Central memory CD4-positive, alpha-beta T cell (primary cell): Measurements from ENCODE around the gene AASS.
A peak's percentile ranks its signal among the peaks of the same experiment; 100 is the strongest.
"Not testable (repeated sequence)": the region's sequence is repeated elsewhere in the genome, so short reads cannot be mapped to it uniquely, and the experiment has no call there.

ENCODE experiments used
- DNase-seq: peaks from one replicate; pipeline ENCODE4 v3.0.0; 2022
- total RNA-seq, 3 experiments: gene quantifications; one replicate each; lab custom pipeline; 2026; lab: John Stamatoyannopoulos, UW

Gene AASS
- total RNA-seq, result 2.9 to 15.6 (median 14.7) reads per million in 3 experiments

DNA sequence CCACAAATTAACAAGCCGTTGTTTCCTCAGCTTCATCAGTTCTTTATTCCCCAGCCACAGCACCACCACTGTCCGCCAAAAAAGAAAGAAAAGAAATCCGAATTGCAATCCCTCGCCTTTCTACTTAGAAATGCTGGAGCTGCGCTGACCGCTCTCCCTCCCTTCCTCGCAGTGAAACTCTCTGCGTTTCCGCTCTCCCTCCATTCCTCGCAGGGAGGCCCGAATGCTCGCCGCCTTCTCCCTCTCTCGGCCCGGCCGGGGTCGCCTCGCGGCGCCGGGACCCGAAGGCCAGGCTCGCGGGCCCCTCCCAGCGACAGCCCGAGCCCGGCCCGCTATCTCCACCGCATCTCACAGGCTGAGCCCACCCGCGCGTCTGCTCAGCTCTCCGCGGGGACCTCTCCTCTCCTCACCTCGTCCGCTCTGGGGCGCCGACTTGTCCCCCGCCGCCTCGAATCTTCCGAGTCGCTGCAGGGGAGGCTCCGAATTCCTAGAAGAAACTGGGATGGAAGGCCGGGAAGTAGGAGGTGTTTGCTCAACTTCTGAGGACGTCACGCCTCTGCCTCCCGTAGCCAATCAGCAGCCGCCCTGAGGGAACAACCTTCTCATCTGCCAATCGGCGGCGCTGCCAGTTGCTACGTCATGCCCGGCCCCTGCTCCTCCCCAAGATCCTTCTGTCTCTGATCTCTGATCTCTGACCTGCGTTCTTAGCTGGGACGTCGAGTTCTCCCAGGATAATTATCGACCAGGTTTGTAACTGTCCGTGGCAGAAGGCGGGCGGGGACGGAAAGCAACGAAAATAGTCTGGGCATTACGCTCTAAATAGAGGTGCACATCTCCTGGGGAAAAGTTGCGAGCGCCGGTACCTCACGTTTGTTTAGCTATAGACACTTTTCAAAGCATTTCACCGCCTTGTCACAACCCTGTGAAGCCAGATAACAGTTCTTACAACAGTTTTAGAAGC, at the start of gene AASS:
Gene AASS, minus strand, starts transcription at position 499 of the 961 bp plus-strand sequence. CDS start 10,523 bp downstream, outside the sequence.
- DNase-seq, result peak; percentile 70

DNA sequence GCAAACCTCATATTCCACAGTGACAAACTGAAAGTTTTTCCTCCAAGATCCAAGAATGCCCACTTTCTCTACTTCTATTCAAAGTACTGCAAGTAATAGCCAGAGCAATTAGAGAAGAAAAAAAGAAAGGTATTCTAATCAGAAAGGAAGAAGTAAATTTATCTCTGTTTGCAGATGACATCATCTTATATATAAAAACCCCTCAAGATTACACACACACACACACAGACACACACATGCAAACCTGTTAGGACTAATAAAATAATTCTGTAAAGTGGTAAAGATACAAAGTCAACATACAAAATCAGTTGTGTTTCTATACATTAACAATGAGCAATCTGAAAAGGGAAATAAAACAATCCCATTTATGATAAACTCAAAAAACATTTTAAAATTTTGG, 44.7 kb upstream of the AASS start:
- DNase-seq, result no peak

GRCh38 chr7:122183106-122183505, 39.1 kb upstream of the AASS start:
- no peak for DNase-seq

DNA sequence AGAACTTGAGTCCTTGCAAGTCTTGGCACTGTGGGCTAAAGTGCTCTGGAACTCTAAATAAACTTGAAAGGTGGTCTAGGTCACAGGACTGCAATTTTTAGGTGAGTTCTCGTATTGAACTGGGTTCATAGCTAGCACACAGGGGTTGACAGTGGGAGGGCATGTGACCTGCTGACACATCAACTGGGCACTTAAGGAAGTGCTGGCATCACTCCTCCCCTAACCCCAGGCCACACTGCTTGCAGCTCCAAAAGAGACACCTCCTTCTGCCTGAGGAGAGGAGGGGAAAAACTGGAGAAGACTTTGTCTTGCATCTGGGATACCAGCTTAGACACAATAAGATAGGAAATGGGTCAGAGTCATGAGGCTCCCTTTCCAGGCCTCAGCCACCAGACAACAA, 38.0 kb upstream of the AASS start:
- DNase-seq, result no peak

DNA sequence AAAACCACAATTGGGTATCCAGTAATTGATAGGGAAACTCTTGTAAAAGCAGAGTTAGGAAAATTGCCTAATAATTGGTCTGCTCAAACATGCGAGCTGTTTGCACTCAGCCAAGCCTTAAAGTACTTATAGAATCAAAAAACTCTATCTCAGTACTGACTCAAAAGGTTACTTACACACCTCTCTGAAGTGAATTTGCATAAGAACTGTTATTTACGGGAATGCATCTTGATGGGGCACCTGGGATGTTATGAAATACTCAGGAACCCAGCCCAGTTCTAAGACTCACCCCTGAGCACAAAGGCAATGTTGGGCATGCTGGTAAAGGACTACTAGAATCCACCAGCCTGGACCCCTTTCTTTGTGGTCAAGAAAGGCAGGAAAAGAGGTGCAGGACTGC, 28.1 kb upstream of the AASS start:
- DNase-seq, result not testable (repeated sequence)

GRCh38 chr7:122166740-122167139, 22.7 kb upstream of the AASS start:
- DNase-seq, result no peak

DNA sequence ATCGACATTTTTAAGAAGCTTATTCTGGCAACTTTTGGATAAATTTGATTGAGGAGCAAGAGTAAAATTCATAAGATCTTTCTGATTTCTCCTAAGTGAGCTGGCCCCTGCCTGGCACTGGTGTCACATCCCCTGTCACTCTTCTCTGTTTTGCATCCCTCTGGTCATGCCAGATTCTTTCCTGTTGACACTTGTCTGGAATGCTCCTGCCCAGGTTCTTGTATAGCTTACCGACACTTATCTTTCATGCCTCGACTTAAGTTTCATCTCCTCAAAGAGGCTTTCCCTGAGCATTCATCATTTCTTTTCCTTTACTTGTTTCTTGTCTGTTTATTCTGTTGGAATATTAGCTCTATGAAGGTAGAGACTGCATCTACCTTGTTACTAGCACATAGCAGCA, 22.2 kb upstream of the AASS start:
- no peak for DNase-seq

DNA sequence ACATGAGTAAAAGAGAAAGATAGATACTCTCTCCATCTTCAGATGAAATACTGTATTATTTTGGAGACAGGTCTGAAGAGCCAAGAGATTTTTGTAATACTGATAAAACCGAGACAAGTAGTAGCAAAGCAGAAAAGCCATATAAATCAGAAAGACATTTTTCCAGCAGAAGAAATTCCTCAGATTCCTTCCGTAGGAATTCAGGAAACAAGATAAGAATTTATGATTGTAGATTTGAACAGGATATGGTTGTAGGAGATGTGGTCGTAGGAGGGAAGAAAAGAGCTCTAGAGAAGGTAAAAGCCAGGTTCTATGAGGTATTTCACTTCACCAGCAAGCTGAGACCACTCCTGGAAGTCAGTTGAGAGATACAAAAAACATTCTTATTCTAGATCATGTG, 17.6 kb upstream of the AASS start:
- DNase-seq, result no peak

DNA sequence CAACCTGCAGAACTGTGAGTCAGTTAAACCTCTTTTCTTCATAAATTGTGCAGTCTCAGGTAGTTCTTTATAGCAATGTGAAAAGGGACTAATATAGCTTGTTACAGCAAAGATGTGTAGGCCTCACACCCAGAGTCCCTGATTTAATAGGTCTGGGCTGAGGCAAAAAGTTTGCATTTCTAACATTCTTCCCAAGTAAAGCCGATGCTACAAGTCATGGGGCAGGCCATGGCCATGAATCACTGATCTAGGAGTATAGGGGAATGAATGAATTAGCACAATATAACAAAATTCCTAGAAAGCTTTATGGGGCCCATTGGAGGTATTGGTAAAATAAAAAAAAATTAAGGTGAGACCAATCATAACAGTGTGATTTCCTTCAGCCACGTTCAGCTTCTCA, 11.5 kb upstream of the AASS start:
- no peak for DNase-seq

- DNase-seq, result no peak
These were observed 4.8 kb upstream of the AASS start for GRCh38 chr7:122148878-122149277.

GRCh38 chr7:122148081-122148480, 4.0 kb upstream of the AASS start:
- DNase-seq, result no peak

GRCh38 chr7:122145937-122146645, 2.0 kb upstream of the AASS start:
- no peak for DNase-seq

DNA sequence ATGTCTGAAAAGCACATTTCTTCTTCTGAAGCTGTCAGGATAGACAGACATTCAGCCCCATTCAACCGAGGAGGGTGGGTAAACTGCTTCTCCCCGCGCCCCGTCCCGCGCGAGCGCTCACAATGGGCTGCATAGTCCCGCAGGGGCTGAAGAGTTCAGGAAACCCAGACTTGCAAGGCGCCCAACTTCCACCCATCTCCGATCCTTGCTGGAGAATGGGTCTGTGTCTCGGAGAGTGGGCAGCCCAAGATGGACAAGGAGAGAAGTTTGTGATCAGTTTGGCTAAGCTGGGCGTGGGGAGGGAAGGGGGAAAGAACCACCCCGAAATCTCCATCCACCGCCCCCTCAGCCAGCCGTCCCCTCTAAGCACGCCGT, 686 bp downstream of the AASS start:
- peak; percentile 3 for DNase-seq

DNA sequence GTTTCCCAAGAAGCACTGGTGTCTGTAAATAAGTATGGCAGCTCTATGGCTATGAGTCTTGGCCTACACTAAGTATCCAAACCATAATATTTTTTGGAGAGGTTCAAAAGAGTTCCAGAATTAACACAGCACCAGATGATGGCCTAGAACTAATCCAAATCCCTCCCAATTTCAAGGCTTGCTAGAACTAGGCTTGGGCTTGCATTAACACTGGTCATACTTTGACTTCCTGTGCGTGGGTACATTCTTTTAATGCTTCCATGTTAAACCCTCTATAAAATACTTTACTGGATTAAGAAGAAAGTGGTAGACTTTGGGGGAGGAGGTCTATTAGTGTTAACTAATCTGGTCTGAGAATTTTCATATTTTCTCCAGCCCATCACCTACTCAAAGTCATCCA, 3.1 kb downstream of the AASS start:
- DNase-seq, result no peak

DNA sequence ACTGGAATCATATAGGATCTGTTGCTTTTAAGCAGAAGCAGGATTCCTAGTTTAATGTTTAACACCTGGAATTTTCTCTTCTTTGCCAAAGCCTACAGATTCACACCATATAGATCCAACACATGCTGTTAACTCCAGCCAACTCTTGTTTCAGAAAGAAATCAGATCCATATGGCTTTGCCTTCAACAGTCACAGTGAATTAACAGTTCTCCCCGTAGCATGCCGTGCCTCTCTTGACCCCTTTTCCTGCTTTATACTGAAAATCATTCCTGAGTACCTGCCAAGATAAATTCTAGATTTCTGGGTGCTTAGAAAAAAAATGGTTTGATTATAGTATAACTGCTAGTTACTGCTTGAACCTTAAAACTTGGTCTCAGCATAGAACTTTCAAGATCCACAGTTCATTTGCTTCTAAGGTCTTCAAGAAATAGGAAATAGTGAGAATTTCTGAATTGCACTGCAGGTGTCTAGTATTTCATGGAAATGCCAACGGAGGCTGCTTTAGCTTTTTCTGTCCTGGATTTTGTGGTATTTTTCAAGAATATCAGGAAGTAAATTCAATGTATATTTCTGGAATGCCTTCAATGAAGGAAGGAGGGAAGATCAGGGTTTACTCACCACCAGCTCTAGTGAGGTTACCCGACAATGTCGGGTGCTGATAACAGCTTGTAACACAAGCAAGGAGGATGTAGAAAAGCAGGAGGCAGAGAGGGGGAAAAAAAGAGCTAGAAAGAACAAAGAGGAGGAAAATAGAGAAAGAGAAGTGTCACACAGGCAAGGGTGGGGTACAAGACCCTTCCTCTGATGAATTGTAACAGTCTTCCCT, 6.6 kb downstream of the AASS start:
- no peak for DNase-seq

- DNase-seq, result no peak
These were observed 7.3 kb downstream of the AASS start for GRCh38 chr7:122136639-122137245.

- DNase-seq, result no peak
These were observed 8.0 kb downstream of the AASS start for GRCh38 chr7:122136078-122136477.

- no peak for DNase-seq
These were observed 8.8 kb downstream of the AASS start for GRCh38 chr7:122135275-122135674.

GRCh38 chr7:122134793-122135192, 9.3 kb downstream of the AASS start:
- not testable (repeated sequence) for DNase-seq

DNA sequence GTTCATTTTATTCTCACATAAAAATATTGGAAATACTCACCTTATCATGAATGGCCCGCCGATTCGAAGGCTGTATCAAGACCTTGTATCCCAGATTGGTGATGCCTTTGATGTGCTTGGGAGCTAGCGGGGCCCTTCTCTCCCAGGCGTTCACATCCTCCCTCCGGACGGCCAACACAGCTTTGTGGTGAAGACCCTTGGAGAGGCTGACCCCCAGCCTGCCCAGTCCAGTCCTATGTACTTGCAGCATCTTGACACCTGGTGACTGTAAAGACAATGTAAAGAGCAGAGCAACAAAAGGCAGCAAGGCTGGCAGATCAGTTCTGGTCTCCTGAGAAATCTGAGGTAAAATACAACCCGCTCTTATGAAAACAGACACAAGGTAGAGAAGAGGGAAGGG, 10.6 kb downstream of the AASS start:
- no peak for DNase-seq

- no peak for DNase-seq
These were observed 11.7 kb downstream of the AASS start for GRCh38 chr7:122132341-122132740.

DNA sequence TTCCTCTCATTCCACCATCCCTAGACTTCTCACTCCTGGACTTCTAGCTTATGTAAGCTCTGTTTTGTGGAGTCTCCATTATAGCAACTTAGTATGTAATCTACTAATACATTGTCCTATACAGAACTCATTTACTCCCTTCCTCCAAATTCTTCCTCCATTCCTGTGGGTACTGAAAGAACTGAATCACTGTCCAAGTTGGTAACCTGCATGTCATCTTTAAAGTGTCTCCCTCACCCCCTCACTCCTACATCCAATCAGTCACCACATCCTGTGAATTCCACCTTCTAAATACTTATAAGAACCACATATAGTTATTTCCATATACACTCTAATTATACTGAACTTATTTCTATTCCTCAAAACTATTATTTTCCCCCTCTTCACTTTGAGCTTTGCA, 20.3 kb downstream of the AASS start:
- no peak for DNase-seq

GRCh38 chr7:122118757-122119156, 25.3 kb downstream of the AASS start:
- DNase-seq, result no peak
